SK-N-MC (cell line): ENCODE results near the gene MNAT1.

Experiments used
- EZH2 ChIP-seq: fragments of 200-600 bp; sonication (generic); IDR thresholded peaks from one replicate; pipeline ENCODE4 v1.6.1; 2017; ENCODE audit warnings: antibody characterized with exemption
- FOXP2 ChIP-seq: optimal IDR thresholded peaks from 2 replicates; pipeline ENCODE3; 2011; ENCODE audit warnings: mild to moderate bottlenecking, moderate library complexity; ENCODE audit not compliant: insufficient read depth; ENCODE audit errors: extremely low read length, control extremely low read depth
- POLR2AphosphoS5 ChIP-seq: IDR thresholded peaks from 2 replicates; pipeline ENCODE4 v1.6.1; 2012; ENCODE audit warnings: mild to moderate bottlenecking, low read depth, low read length, borderline replicate concordance

DNA sequence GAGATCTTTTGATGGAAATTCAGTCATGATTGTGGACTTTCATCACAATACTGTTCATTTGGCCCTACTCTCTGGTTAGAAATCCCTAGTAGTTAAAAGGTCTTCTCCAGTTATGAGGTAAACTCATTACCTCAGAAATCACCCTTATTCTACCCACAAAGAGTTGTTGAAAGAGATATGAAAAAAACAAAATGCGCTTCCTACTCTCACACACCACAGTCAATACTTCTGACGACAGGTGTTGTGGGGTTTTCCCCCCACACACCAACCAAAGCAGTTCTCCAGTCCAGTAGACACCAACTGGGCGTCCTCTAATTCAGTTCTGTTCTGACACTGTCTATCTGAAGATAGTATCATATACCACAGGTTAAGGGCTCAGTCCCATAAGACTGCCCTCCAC, 191.4 kb downstream of the MNAT1 start:
- no peak for TF ChIP-seq EZH2
- no peak for TF ChIP-seq POLR2AphosphoS5
- TF ChIP-seq FOXP2: no peak
